HG03442 (cell line): ENCODE data around the gene CLCA1.

Experiments used
- ATAC-seq: cut with Tn5 transposase; IDR thresholded peaks from one replicate; pipeline ENCODE4 v1.9.1; 2021; ENCODE audit warnings: mild to moderate bottlenecking, moderate library complexity; ENCODE audit not compliant: unreplicated experiment

Gene CLCA1, protein sequence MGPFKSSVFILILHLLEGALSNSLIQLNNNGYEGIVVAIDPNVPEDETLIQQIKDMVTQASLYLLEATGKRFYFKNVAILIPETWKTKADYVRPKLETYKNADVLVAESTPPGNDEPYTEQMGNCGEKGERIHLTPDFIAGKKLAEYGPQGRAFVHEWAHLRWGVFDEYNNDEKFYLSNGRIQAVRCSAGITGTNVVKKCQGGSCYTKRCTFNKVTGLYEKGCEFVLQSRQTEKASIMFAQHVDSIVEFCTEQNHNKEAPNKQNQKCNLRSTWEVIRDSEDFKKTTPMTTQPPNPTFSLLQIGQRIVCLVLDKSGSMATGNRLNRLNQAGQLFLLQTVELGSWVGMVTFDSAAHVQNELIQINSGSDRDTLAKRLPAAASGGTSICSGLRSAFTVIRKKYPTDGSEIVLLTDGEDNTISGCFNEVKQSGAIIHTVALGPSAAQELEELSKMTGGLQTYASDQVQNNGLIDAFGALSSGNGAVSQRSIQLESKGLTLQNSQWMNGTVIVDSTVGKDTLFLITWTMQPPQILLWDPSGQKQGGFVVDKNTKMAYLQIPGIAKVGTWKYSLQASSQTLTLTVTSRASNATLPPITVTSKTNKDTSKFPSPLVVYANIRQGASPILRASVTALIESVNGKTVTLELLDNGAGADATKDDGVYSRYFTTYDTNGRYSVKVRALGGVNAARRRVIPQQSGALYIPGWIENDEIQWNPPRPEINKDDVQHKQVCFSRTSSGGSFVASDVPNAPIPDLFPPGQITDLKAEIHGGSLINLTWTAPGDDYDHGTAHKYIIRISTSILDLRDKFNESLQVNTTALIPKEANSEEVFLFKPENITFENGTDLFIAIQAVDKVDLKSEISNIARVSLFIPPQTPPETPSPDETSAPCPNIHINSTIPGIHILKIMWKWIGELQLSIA

GRCh38 chr1:86468501-86468977, at the start of gene CLCA1:
TSS of gene CLCA1 (plus strand) at chr1:86468927. CDS start at chr1:86468972, 45 bp downstream.
- ATAC-seq = no peak

- peak; percentile 85 for ATAC-seq
Measured at GRCh38 chr1:86419277-86419903, 49.3 kb upstream of the CLCA1 start.

- no peak for ATAC-seq
Measured at GRCh38 chr1:86421601-86422280, 47.0 kb upstream of the CLCA1 start.

DNA sequence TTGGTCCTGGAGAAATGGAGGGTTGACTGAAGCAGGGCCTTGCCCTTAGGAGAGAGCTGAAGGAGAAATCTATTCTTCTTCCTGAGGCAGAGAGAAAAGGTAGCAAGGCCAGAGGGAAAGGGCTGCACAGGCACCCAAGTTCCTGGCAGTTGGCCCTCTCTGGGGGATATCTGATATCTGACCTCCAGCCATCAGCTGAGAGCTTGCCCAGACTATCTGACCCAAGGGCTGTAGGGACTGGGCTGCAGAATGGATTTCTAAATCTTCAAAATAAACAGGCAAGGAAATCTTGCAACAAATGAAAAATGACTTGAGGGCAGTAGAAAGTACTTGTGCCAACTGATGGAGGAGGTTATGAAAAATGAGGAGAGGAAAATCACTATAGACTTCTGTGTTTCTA, 45.3 kb upstream of the CLCA1 start:
- no peak for ATAC-seq

GRCh38 chr1:86423873-86424272, 44.9 kb upstream of the CLCA1 start, which contains the start of gene CLCA2:
TSS of gene CLCA2 (plus strand) at chr1:86424171. CDS start at chr1:86424248, 77 bp downstream.
- ATAC-seq = no peak

DNA sequence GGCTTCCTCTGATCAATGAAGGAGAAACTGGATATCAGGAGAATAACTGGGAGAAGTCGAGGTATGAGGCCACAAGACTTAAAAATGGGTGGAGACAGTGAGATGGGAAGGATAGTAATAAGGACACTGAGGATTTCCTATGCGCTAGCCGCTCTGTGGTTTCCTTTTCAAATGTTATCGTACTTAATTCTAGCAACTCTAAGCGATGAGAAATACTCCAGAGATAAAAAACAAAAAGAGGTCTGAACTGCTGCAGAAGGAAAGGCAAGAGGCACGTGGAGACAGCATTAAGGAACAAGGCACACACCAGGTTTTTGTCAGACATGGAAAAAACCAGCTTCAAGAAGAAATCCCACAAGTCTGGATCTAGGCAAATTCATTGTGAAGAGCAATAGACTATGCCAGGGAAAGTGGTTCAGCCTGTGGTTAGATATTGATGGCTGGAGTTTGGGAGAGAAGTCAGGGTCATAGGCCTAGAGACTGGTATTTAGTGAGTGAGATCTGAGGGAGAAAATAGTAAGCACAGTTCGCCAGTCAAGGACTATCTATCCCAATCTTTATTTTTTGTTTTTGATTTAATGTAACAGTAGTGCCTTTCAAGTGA, 39.5 kb upstream of the CLCA1 start:
- no peak for ATAC-seq

- ATAC-seq = no peak
Measured at GRCh38 chr1:86429835-86430234, 38.9 kb upstream of the CLCA1 start.

GRCh38 chr1:86430376-86430775, 38.4 kb upstream of the CLCA1 start:
- ATAC-seq = no peak

- ATAC-seq = no peak
Measured at GRCh38 chr1:86434059-86434458, 34.7 kb upstream of the CLCA1 start.

DNA sequence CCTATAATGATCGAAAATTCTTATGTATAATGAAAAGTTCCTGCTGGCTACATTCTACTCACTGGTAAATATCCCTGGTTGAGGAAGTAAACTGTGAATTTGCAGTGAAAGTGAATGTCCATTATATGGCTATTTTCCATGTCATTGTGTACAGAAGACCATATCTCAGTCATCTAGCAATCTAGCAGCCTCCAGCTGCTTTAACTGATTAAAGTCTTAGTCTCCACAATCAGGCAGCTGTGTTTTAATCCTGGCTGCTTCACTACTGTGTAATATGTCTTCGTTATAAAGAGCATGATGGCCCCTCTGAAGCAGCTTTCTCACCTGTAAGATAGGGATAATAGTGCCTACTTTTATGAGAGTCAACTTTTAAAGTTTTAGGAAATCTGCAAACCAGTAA, 33.4 kb upstream of the CLCA1 start:
- no peak for ATAC-seq

DNA sequence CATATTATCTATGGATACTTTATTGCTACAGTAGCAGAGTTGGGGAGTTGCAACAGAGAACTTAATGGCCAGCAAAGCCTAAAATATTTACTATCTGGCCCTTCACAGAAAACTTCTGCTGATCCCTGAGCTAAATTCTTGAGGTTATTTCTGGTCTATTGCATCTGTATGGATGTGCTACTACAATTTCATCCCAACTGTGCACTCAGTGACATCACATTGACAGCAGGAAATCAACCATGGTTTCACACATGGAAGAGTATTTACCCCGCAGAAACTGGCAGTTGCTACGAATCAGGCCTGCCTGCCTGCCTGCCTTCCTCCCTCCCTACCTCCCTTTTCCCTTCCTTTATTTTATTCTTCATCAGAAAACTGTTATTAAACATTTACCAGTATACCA, 32.7 kb upstream of the CLCA1 start:
- ATAC-seq = no peak

DNA sequence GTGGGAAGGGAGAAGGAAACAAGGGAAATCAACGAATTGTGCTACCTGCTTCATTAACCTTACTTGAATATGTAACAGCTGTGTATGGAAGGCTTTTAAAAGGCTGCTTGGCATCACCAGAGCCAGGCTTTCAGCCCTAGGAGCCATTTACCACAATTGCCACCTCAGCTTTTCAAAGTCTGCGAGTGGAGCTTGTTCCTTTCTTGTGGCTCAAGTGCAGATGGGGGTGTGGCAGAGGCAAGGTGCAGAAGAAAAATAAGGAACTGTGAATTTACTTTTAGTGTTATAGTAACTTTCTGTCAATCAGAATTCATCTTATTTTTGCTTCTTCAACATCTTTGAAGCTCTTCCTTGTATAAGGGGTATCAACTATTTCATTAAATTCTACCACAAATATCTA, 27.1 kb upstream of the CLCA1 start:
- no peak for ATAC-seq

DNA sequence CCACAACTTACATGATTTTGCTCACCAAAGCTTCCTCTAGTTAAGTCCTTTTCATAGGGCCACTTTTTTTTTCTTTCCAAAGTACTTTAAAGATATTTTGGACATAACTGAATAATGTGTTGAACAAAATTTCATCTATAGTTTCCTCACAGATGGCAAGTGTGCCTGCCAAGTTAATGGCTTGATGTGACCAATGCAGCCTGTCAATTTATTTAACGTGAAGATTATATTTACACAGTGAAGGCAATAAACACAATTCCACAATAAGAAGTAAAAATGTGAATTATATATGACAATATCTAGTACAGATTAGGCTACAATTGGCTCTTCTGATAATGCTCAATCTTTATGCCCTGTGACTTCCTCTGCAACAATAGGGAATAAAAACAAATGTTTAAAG, 26.7 kb upstream of the CLCA1 start:
- no peak for ATAC-seq

GRCh38 chr1:86445919-86446318, 22.8 kb upstream of the CLCA1 start:
- ATAC-seq = no peak

DNA sequence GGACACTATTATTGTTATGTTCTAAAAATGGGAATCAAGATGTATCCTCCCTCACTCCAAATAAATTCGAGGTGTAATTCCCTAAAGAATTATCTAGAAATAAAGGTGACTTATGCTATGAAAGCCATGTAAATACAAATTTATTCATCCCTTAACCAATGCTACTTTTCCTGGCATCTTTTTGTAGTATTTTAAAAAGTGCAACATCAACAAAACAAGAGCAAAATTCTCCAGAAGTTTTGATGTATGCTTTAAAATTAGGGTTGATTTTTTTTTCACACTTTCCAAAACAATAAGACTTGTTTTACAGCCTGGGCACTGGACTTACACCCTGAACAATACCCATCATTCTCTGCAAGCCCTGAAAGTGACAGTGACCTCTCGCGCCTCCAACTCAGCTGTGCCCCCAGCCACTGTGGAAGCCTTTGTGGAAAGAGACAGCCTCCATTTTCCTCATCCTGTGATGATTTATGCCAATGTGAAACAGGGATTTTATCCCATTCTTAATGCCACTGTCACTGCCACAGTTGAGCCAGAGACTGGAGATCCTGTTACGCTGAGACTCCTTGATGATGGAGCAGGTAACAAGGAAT, 21.4 kb upstream of the CLCA1 start:
- ATAC-seq = no peak

GRCh38 chr1:86448670-86449069, 20.1 kb upstream of the CLCA1 start:
- no peak for ATAC-seq

- ATAC-seq = no peak
Measured at GRCh38 chr1:86449103-86449502, 19.6 kb upstream of the CLCA1 start.

- no peak for ATAC-seq
Measured at GRCh38 chr1:86450847-86451246, 17.9 kb upstream of the CLCA1 start.

- ATAC-seq = no peak
Measured at GRCh38 chr1:86453664-86454063, 15.1 kb upstream of the CLCA1 start.

GRCh38 chr1:86455073-86455472, 13.7 kb upstream of the CLCA1 start:
- no peak for ATAC-seq
